NCI-H2227 treated with DMSO at 0.1 percent for 48 hours (cell line): ENCODE measurements around the gene VWA3B.
"Not testable (repeated sequence)": the region's sequence is repeated elsewhere in the genome, so short reads cannot be mapped to it uniquely, and the experiment has no call there.

Experiments used
- DNase-seq: peaks from one replicate; lab custom pipeline; 2025; lab: John Stamatoyannopoulos, UW

Gene VWA3B

DNA sequence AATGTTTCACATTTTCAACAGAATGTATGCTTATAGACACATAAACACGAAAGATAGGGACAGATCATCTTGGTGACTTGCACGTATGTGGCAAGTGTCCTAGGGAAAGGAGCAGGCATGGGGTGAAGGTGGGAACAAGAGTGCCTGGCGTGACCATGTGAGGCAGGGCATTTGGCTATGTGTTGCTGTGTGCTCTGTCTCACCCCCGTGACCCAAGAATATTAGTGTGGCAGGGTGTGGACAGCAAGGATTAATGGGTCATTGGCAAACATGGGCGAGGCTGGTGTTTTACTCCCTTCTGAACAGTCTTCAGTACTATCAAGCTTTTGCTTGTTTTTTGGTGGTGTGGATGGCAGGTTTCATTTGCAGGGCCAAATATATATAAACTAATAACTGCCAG, 1.3 kb upstream of the VWA3B start:
- DNase-seq = no peak

DNA sequence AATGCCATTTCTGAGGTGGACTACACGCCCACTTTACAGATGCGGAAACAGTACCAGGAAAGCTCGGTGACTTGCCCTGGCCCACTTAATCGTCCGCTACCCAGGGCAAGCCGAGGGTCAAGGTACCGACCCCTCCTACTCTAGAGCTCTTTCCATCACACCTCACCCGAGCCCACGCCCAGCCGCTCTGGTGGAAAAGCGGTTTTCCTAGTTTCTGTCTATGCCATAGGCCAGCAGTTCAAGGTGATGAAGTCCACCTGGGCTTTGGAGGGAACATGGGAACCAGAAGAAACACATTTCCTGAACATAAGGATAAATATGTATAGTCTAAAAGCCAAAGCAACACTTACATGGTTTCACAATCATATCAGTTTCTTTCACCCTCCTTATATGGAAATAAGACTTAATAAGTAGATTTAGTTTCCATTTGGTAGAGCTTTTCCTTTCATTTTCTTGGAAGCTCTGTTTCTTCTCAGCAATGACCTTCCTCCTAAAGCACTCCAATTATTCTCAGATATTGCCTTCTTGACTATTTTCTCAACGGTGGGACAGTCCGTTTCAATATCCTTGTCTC, 567 bp downstream of the VWA3B start:
- no peak for DNase-seq

DNA sequence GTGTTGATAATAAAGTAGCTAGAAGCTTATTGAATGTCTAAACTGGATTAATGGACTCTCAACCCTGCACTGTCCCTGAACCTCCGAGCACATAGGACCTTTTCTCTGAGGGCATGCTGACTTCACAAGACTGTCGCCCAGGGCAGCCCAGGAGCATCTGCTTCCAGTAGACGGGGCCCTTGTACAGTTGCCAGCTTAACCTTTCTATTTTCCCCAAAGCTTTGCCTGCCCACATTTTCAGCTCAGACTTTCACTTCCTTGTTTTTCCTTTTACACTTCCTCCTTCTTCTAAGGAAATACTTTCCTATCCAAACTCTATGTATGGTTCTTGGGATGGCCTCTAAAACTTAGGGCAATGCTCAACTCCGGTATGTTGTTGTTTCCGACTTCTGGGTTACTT, 1.3 kb downstream of the VWA3B start:
- DNase-seq = no peak

DNA sequence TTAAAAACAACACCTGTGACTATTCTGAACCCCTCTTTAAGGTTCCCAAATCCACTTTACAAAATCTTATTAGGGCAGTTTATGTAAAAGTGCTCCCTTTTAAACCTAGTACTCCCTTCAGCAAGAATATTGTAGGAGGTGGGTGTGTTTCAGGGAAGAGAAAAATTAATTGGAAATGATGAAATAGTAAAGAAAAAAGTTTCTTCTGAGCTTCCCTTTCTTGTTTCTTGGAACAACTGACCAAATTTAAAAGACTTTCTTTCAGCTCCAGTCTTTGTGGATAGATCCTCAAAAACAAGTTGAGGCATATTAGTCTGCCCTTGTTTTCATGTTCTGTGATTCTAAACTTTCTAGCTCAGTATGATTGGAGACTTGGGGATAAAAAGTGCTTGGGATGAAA, 3.0 kb downstream of the VWA3B start:
- no peak for DNase-seq

DNA sequence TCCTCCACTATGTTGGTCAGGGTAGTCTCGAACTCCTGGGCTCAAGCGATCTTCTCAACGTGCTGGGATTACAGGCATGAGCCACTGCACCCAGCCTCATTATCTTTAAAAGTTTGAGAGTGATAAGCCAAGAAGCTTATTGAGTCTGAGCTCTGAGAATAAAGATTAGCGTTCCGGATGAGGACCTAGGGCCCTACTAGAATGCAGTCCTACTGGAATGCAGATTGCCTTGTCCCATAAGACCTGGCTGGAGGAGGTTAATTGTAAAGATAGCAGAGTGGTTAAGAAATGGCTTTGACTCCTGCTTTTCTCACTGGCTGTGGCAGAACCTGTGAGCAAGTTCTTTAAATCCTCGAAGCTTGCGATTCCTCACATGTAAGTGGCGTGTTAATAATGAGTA, 4.0 kb downstream of the VWA3B start:
- DNase-seq = no peak

DNA sequence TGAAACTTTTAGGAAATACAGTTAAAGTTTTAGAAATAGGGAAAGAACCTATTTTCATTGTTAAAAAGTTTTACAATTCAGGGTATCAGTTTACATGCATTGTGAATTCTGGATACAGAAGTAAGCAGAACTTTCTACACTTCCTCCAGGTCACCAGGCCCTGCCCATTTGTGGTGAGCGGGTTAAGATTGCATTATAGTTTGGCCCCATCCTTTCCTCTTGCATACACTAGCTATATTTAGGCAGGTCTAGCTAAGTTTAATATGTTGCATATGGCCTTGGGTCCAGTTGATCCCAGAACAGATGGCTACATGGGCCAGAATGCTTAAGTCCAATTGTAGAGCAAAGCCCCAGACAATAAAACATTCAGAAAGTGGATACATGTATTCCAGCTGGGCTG, 4.8 kb downstream of the VWA3B start:
- DNase-seq = no peak

DNA sequence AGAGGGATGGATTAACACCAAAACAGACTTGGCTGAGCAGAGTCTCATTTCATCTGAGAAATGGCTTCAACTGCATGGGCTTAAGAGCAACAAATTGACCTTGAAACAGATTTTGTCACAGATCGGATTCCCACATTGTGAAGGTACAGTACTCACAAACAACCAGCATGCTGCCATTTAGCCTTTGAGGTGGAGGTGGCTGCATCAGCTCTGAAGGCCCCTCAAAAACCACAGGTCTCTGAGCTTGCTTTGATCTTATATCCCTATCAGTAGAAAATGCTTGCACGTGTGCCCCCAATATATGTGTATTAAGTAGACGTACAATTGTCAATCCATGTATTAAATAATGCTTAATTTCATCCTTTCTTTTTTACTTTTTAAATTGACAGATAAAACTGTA, 6.2 kb downstream of the VWA3B start:
- no peak for DNase-seq

DNA sequence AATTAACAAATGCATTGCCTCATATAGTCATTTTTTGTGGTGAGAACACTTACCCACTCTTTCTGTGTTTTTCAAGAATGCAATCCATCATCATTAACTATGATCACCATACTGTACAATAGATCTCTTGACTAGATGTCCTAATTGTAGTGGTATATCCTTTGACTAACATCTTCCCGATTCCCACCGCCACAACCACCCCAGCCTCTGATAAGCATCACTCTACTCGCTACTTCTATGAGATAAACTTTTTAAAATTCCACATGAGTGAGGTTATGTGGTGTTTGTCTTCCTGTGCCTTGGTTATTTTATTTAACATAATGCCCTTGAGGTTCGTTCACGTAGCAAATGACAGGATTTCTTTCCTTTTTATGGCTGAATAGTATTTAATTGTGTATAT, 6.6 kb downstream of the VWA3B start:
- DNase-seq = no peak

DNA sequence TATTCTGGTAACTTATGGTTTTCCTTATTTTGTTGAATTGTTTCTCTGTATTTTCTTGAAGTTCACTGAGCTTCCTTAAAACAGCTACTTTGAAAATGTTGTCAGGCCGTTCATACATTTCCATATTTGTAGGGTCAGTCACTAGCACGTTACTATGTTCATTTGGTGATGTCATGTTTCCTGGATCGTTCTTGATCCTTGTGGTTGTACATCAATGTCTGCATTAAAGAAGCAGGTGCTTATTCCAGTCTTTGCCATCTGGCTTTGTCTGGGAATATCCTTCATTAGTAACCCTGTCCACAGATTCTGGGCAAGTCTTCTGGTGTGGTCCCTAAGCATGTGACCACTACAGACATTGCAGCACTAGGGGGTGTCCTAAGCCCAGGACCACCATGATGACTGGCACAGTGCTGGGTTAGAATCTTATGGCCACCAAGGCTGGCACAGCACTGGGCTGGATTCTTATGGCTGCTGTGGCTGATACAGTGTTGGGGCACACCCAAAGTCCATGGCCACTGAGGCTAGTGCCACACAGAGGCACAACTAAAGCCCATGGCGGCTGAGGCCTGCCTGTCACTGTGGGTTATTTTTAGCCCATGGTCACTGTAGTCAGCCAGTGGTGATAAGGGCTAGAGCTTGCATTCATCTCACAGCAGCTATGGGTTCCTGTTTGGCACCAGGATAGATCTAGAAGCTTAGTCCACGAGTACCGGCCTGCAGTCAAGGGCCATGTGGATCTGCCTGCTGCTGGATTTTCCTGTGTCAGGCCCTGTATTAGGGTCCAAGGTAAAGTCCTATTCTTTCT, 13.2 kb downstream of the VWA3B start:
- DNase-seq = no peak

DNA sequence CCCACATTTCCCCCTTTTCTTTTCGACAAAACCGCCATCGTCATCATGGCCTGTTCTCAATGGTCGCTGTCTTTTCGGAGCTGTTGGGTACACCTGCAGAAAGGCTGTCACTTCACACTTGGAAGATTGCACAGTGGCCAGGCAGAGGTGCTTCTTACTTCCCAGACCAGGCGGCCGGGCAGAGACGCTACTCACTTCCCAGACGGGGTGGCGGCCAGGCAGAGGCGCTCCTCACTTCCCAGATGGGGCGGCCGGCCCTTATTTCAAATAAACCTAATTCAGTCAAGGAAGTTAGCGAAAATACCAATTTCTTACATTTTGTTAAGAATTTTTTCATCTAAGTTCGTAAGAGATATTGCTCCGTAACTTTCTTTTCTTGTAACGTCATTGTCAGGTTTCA, 15.3 kb downstream of the VWA3B start:
- DNase-seq = not testable (repeated sequence)

DNA sequence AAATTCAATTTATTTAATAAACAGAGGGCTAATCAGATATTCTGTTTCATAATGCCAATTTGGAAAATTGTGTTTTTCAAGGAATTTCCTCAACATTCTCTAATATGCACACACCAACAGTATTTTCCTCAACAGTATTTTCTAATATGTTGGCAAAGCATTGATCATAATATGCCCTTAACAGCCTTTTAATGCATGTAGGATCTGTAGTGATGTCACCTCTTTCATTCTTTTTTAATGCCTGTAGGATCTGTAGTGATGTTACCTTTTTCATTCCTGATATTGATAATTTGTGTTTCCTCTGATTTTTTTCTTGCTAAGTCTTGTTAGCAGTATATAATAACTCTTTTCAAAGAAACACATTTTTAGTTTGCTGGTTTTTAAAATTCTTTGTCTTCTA, 15.9 kb downstream of the VWA3B start:
- no peak for DNase-seq

DNA sequence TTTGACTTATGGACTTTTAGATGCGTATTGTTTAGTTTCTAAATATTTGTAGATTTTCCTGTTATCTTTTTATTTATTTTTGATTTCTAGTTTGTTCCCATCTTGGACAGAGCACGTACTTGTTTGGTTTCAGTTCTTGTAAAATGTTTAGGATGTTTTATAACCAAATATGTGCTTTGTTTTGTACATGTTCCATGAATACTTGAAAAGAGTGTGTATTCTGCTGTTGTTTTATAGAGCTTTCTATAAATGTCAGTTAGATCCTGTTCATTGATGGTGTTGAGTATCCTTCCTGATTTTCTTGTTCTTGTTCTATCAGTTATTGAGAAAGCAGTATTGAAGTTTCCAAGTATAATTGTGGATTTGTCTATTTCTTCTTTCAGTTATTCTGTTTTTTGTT, 21.1 kb downstream of the VWA3B start:
- DNase-seq = no peak

DNA sequence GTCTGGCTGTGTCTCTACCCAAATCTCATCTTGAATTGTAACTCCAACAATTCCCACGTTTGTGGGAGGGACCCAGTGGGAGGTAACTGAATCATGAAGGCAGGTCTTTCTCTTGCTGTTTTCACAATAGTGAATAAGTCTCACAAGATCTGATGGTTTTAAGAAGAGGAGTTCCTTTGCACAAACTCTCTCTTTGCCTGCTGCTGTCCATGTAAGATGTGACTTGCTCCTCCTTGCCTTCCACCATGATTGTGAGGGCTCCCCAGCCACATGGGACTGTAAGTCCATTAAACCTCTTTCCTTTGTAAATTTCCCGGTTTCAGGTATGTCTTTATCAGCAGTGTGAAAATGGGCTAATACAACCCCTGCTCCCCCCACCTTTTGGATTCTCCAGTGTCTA, 23.8 kb downstream of the VWA3B start:
- no peak for DNase-seq

DNA sequence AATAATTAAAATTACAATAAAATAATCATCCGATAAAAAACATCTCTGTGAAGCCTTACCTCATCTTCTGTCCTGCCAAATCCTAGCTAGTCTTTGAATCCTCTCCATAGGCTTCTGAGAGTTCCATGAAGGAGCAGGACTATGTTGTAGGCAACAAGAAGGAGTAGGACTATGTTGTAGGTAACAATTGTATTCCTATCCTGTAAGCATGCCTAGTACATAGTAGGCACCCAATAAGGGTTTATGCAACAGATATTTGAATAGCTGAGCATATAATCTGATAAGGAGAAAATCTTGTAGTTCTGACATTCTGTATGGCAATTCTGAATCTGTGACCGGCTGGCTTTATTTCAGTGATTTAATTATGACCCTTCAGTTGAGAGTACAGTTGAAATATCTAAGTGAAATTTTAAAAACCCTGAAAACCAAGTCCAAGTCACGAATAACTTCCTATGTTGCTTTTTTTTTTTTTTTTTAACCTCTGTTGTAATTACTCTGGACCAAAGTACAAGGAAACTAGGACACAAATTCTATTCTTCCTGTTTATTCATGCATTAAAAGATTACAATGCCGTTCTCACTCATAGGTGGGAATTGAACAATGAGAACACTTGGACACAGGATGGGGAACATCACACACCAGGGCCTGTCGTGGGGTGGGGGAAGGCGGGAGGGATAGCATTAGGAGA, 27.8 kb downstream of the VWA3B start:
- DNase-seq = no peak

DNA sequence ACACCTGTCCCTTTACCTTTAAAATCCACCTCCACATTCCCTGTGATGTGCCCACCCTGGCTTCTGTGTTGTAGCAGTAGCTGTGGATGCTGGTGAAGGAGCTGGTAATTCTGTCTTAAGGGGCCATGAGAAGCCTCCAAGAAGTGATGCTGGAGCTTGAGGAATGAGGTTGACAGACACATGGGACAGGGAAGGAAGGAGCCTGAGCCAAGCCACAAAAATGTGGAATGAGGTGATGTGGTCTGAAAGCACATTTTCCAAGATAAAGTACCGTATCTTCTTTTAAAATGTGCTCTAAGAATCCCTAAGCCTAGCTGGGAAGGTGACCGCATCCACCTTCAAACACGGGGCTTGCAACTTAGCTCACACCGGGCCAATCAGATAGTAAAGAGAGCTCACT, 31.2 kb downstream of the VWA3B start:
- no peak for DNase-seq

DNA sequence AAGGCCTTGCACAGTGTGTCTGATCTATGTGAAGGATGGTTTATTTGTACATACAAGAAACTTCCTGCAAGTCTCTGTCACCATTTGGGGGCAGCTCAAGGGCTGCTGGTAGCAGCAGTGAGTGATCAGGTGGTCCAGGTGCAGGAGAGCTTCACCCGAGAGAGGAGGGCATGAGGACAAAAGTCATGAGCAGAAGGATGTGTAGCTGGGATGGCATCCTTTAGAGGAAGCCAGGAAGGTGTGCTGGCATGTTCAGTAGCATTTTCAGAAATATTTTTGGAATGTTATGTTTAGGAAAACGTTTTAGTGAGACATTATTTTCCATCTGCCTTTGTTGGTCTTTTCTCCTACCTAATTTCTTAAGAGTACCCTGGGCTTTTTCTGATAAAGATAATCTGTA, 31.9 kb downstream of the VWA3B start:
- no peak for DNase-seq

DNA sequence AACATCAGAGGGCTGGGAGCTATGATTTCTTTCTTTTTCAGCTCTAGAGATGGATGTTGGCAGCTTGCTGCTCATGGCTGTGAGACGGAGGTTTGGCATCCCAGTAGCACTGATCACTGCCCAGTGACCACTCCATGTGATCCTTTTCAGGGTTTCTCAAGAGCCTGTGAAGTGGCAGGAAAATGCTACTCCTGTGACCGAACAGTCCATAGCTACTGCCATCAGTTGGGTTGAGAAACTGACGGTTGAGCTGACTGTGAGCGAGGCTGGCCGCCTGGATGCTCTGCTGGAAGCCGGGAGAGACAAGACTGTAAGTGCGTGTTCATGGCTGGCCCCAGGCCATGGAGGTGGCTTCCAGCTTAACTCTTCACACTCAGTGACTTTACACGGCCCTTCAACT, 34.2 kb downstream of the VWA3B start:
- no peak for DNase-seq

DNA sequence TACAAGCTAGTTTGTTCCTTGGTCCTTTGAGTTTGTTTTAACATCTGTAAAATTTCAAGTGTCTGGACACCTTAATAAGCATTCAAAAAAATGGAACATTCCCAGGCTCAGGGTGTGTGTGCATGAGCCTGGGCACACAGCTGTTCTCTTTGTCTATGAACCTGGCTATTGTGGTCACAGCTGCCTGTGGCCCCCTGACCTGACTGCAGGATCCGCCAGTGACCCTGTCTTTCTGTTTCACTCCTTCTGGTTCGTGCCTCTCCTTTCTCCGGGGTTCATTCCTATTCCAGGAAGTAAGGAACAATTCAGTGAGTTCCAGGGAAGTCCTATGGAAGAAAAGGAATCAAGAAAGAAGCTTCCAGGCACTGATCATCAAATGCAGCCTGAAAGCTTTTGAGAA, 35.6 kb downstream of the VWA3B start:
- no peak for DNase-seq

DNA sequence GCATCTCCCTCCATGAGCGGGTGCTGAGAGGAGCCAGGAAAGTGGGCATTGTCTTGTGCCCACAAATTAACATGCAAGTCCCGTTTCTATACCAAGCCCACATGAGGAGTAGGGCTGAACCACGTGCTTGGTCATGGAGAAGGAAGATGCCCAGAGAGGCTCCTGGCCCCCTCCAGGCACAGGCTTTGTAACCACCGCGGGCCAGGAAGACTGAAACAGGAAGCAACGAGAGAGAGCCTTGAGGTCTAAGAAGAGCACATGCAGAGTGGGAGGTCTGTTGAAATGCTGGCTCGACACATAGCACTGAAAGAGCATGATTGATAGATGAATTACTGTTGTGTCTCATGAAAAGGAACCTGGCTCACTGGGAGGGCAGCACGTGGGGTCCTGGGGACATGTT, 36.3 kb downstream of the VWA3B start:
- no peak for DNase-seq

DNA sequence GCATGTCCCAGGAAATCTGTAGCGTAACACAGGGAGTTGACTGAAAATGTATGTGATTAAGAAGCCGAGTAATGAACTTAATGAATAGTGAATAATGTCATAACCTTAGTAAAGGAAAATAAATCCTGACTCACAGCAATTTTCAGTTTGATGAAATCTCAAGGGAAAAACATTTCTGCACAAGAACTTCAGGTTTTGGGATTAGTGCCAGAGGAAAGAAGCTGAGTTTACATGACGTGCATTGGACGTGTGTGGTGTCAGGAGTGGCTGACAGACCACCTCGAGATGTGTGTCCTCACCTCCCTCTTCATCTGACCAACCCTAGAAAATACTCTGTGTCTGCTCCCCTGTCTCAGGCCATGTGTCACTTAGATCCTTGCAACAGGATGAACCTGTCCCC, 39.1 kb downstream of the VWA3B start:
- no peak for DNase-seq

DNA sequence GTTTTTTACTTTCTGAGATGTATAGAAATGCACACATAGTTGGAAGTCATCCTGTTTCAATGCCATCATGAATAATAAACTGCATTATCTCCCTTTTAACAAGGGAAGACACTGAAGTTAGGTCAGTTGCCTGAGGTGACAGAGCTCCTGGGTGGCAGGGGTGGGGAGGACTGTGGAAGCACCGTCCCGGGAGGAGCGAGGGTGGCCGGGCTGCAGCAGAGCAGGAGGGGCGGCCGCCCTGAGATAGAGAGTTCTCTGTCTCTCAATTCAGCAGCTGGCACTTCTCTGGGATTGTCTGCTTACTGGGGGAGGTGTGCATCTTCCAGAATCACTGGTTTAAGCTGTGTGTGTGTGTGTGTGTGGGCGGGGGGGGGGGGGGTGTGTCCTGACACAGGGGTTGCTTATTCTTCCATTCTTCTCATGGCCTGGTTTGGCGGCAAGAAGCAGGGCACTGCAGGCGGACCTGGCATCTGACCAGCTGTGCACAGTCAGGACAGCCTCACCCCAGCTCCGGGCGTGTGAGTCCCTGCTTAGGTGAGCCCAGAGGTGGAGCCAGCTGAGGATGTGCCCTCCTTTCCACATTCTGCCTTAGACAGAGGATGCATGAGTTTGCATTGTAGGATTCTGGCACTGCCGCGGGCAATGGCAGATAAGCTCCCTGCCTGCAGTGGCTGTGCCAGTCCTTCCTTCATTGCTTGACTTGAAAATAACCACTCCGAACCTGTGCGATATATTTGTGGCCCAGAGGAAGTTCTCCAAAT, 40.4 kb downstream of the VWA3B start:
- DNase-seq = no peak

DNA sequence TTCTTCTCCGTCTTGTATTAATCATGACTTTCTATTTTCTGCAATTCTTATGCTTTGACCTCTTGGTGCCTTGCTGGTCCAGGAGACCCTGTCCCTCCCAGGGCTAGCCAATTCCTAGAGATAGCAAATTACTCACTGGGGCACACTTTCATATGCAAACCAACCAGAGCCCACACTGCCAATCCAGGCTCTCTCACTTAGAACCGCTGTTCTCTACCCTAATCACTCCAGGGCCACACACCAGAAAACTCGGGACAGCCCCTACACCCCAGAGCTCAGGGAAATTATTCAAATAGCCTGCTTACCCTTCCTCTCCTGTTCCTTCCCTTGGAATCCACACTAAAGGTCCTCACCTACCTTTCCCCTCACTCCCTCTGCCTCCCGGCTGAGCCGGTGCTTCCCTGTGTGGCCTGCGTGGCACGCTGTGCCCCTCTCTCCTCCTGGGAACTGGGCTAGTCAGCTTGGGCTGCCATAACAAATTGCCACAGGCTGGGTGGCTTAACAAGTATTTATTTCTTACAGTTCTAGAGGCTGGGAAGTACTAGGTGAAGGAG, 41.7 kb downstream of the VWA3B start:
- no peak for DNase-seq
